IMR-90 (cell line): ENCODE results near the gene SCAMP1. TPM values are rescaled to one million over a fixed set of nuclear protein-coding genes. Genes with fewer than 3 reads are reported as not detected.

Source experiments
- ATAC-seq: fragments of 200-7000 bp; cut with Tn5 transposase; 2 replicates; pipeline ENCODE4 v1.9.1; 2020; ENCODE audit warnings: low read depth, mild to moderate bottlenecking, moderate library complexity
- BruUV-seq: library from RNA; stranded (reverse); fragments of 400-500 nt; replicated peaks from 2 replicates; lab custom pipeline; 2021; lab: Mats Ljungman, UMichigan
- CTCF ChIA-PET: fragments of 300-600 bp; formaldehyde crosslinking; extraction: SDS; loops from one replicate; lab custom pipeline; 2021; ENCODE audit warnings: antibody characterized with exemption; lab: Yijun Ruan, JAX
- POLR2A ChIA-PET: fragments of 300-600 bp; sonication (Branson Sonifier 250); formaldehyde crosslinking; loops from one replicate; lab custom pipeline; 2022; ENCODE audit warnings: antibody characterized with exemption; ENCODE audit not compliant: unreplicated experiment; lab: Charles Lee
- DNase-seq: peaks from one replicate; pipeline ENCODE4 v3.0.0; 2013
- H2AFZ ChIP-seq: replicated peaks from 2 replicates; pipeline ENCODE3; 2013; ENCODE audit warnings: low read length, mild to moderate bottlenecking; ENCODE audit not compliant: poor library complexity
- H2AK5ac ChIP-seq: 2 replicates; pipeline ENCODE4 v1.6.1; 2013; ENCODE audit warnings: low read depth, low read length, inconsistent platforms
- H2AK9ac ChIP-seq: replicated peaks from 2 replicates; pipeline ENCODE3; 2013; ENCODE audit warnings: mild to moderate bottlenecking, low read depth, low read length, moderate library complexity; ENCODE audit not compliant: poor library complexity
- H2BK120ac ChIP-seq: 2 replicates; pipeline ENCODE4 v1.6.1; 2013; ENCODE audit warnings: low read depth, low read length, inconsistent platforms
- H2BK15ac ChIP-seq: 3 replicates; pipeline ENCODE4 v1.6.1; 2013; ENCODE audit warnings: low read depth, low read length, inconsistent platforms
- H2BK20ac ChIP-seq: 2 replicates; pipeline ENCODE4 v1.6.1; 2013; ENCODE audit warnings: low read depth, mild to moderate bottlenecking, inconsistent platforms, low read length, moderate library complexity
- H2BK5ac ChIP-seq: 2 replicates; pipeline ENCODE4 v1.6.1; 2013; ENCODE audit warnings: mild to moderate bottlenecking, low read depth, low read length, inconsistent platforms; ENCODE audit not compliant: poor library complexity, severe bottlenecking
- H3K14ac ChIP-seq: replicated peaks from 2 replicates; pipeline ENCODE4 v1.6.1; 2013; ENCODE audit warnings: low read depth, low read length, inconsistent platforms
- H3K18ac ChIP-seq: 2 replicates; pipeline ENCODE4 v1.6.1; 2013; ENCODE audit warnings: low read depth, low read length, control low read depth
- H3K23ac ChIP-seq: 2 replicates; pipeline ENCODE4 v1.6.1; 2013; ENCODE audit warnings: low read depth, low read length, inconsistent platforms
- H3K27ac ChIP-seq: 2 replicates; pipeline ENCODE4 v1.5.1; 2013; ENCODE audit warnings: mild to moderate bottlenecking, control low read depth, low read length; ENCODE audit not compliant: insufficient read depth
- H3K27me3 ChIP-seq: 2 replicates; pipeline ENCODE4 v1.6.1; 2013; ENCODE audit warnings: low read length; ENCODE audit not compliant: control insufficient read depth, insufficient read depth
- H3K36me3 ChIP-seq: 2 replicates; pipeline ENCODE4 v1.6.1; 2013; ENCODE audit warnings: low read length, mixed read lengths; ENCODE audit not compliant: control insufficient read depth, insufficient read depth
- H3K4ac ChIP-seq: 2 replicates; pipeline ENCODE4 v1.6.1; 2013; ENCODE audit warnings: low read depth, low read length, inconsistent platforms
- H3K4me1 ChIP-seq: 2 replicates; pipeline ENCODE4 v1.6.1; 2013; ENCODE audit warnings: low read length, mixed read lengths; ENCODE audit not compliant: control insufficient read depth, insufficient read depth
- H3K4me2 ChIP-seq: 2 replicates; pipeline ENCODE4 v1.6.1; 2013; ENCODE audit warnings: low read depth, mild to moderate bottlenecking, control low read depth, low read length, moderate library complexity
- H3K4me3 ChIP-seq: 2 replicates; pipeline ENCODE4 v1.5.1; 2013; ENCODE audit warnings: low read depth, mild to moderate bottlenecking, control low read depth, low read length, moderate library complexity; ENCODE audit not compliant: insufficient read depth
- H3K56ac ChIP-seq: 2 replicates; pipeline ENCODE4 v1.6.1; 2013; ENCODE audit warnings: low read length, inconsistent platforms; ENCODE audit not compliant: insufficient read depth; ENCODE audit errors: extremely low read depth
- H3K79me1 ChIP-seq, 2 experiments: 2 replicates each; pipeline ENCODE4 v1.6.1; 2013; ENCODE audit warnings: low read length in 2 of 2, inconsistent platforms in 1 of 2, low read depth in 1 of 2
- H3K9ac ChIP-seq: 2 replicates; pipeline ENCODE4 v1.6.1; 2013; ENCODE audit warnings: low read depth, low read length, control low read depth
- H3K9me1 ChIP-seq: 2 replicates; pipeline ENCODE4 v1.6.1; 2013; ENCODE audit warnings: low read length, inconsistent platforms; ENCODE audit not compliant: insufficient read depth
- H3K9me3 ChIP-seq: 2 replicates; pipeline ENCODE4 v1.6.1; 2013; ENCODE audit warnings: low read length; ENCODE audit not compliant: control insufficient read depth, insufficient read depth
- H4K20me1 ChIP-seq: 2 replicates; pipeline ENCODE4 v1.6.1; 2013; ENCODE audit warnings: low read length, inconsistent platforms; ENCODE audit not compliant: insufficient read depth
- H4K5ac ChIP-seq: 2 replicates; pipeline ENCODE4 v1.6.1; 2013; ENCODE audit warnings: mild to moderate bottlenecking, low read depth, low read length, control low read depth
- H4K8ac ChIP-seq, 2 experiments: 2 replicates each; pipeline ENCODE4 v1.6.1; 2013; ENCODE audit warnings: low read depth in 2 of 2, low read length in 2 of 2, control low read depth in 1 of 2, inconsistent platforms in 1 of 2
- H4K91ac ChIP-seq: 2 replicates; pipeline ENCODE4 v1.6.1; 2013; ENCODE audit warnings: low read depth, low read length, inconsistent platforms; ENCODE audit not compliant: insufficient read depth
- BHLHE40 ChIP-seq: fragments of 150-350 bp; IDR thresholded peaks from 2 replicates; pipeline ENCODE4 v1.6.1; 2016; ENCODE audit warnings: mild to moderate bottlenecking, low read depth, low read length
- CEBPB ChIP-seq: IDR thresholded peaks from 2 replicates; pipeline ENCODE4 v1.6.1; 2012; ENCODE audit warnings: low read depth, low read length, improper control_type of control experiment
- CHD1 ChIP-seq: IDR thresholded peaks from 2 replicates; pipeline ENCODE4 v1.6.1; 2012; ENCODE audit warnings: low read depth, low read length, improper control_type of control experiment
- ELK1 ChIP-seq: fragments of 150-350 bp; IDR thresholded peaks from 2 replicates; pipeline ENCODE4 v1.6.1; 2016; ENCODE audit warnings: low read depth, mild to moderate bottlenecking, low read length, moderate library complexity, borderline replicate concordance
- MAFK ChIP-seq: IDR thresholded peaks from 2 replicates; pipeline ENCODE4 v1.6.1; 2012; ENCODE audit warnings: low read depth, low read length, improper control_type of control experiment
- MAZ ChIP-seq: IDR thresholded peaks from 2 replicates; pipeline ENCODE4 v1.6.1; 2012; ENCODE audit warnings: low read depth, mild to moderate bottlenecking, low read length, improper control_type of control experiment, moderate library complexity, borderline replicate concordance
- NFE2L2 ChIP-seq: fragments of 150-350 bp; IDR thresholded peaks from 2 replicates; pipeline ENCODE4 v1.6.1; 2016; ENCODE audit warnings: low read depth, mild to moderate bottlenecking, low read length
- POLR2A ChIP-seq: IDR thresholded peaks from 2 replicates; pipeline ENCODE4 v1.6.1; 2012; ENCODE audit warnings: mild to moderate bottlenecking, low read depth, low read length
- RAD21 ChIP-seq: IDR thresholded peaks from 2 replicates; pipeline ENCODE4 v1.6.1; 2012; ENCODE audit warnings: low read length, improper control_type of control experiment
- RCOR1 ChIP-seq: IDR thresholded peaks from 2 replicates; pipeline ENCODE4 v1.6.1; 2012; ENCODE audit warnings: mild to moderate bottlenecking, low read length, improper control_type of control experiment; ENCODE audit not compliant: insufficient replicate concordance
- RFX5 ChIP-seq: IDR thresholded peaks from 2 replicates; pipeline ENCODE4 v1.8.0; 2012; ENCODE audit warnings: low read depth, mild to moderate bottlenecking, low read length, moderate library complexity
- SMC3 ChIP-seq: fragments of 150-350 bp; IDR thresholded peaks from 2 replicates; pipeline ENCODE4 v1.6.1; 2016; ENCODE audit warnings: low read depth, mild to moderate bottlenecking, antibody characterized with exemption, low read length, moderate library complexity
- WGBS, 2 experiments: methylation state at CpG; one replicate each; pipeline versions ENCODE4 v1.1.5 to v1.1.7; 2013; ENCODE audit warnings: missing lambda C conversion rate in 2 of 2; ENCODE audit not compliant: insufficient read length in 1 of 2; ENCODE audit errors: extremely low coverage in 2 of 2; 5-methylcytosine and 5-hydroxymethylcytosine counted together
- dilution Hi-C: fragments of 300-500 bp; cut with HindIII; formaldehyde crosslinking; loops from one replicate; pipeline ENCODE4 v1.14.3; 2018; ENCODE audit warnings: low sequenced_read_pairs; ENCODE audit not compliant: unreplicated experiment
- in situ Hi-C: fragments of 300-500 bp; cut with MboI; formaldehyde crosslinking; loops from 3 replicates; pipeline ENCODE4 v1.14.3; 2019; ENCODE audit warnings: low sequenced_read_pairs, inconsistent platforms, mixed read lengths
- intact Hi-C: fragments of 100-400 bp; cut with micrococcal nuclease; formaldehyde crosslinking; loops from 2 replicates; pipeline ENCODE4 v1.10.0; 2022
- polyA plus RNA-seq, 3 experiments: library from polyadenylated mRNA; depleted of rRNA; stranded (reverse); fragments of >200 nt; gene quantifications; 2 replicates each; pipeline ENCODE4 v1.2.3, GENCODE V29; 2012; ENCODE audit warnings: low replicate concordance in 1 of 3
- total RNA-seq: library from RNA; depleted of rRNA; stranded (reverse); fragments of >200 nt; gene quantifications from 2 replicates; pipeline ENCODE4 v1.2.3, GENCODE V29; 2012
- TF ChIP-seq, protein P1 (sequence below): fragments of 150-350 bp; IDR thresholded peaks from 2 replicates; pipeline ENCODE4 v1.6.1; 2017; ENCODE audit warnings: mild to moderate bottlenecking, antibody characterized with exemption, low read length, low read depth
- TF ChIP-seq, protein P2 (sequence below): conservative IDR thresholded peaks from 2 replicates; pipeline ENCODE4 v1.5.1; 2012; ENCODE audit warnings: mild to moderate bottlenecking, low read depth, low read length, improper control_type of control experiment

Gene SCAMP1
- total and polyA plus RNA-seq, 2 of the 4 experiments (the other 2 are of a cell fraction) = 13.5 to 114 TPM

DNA sequence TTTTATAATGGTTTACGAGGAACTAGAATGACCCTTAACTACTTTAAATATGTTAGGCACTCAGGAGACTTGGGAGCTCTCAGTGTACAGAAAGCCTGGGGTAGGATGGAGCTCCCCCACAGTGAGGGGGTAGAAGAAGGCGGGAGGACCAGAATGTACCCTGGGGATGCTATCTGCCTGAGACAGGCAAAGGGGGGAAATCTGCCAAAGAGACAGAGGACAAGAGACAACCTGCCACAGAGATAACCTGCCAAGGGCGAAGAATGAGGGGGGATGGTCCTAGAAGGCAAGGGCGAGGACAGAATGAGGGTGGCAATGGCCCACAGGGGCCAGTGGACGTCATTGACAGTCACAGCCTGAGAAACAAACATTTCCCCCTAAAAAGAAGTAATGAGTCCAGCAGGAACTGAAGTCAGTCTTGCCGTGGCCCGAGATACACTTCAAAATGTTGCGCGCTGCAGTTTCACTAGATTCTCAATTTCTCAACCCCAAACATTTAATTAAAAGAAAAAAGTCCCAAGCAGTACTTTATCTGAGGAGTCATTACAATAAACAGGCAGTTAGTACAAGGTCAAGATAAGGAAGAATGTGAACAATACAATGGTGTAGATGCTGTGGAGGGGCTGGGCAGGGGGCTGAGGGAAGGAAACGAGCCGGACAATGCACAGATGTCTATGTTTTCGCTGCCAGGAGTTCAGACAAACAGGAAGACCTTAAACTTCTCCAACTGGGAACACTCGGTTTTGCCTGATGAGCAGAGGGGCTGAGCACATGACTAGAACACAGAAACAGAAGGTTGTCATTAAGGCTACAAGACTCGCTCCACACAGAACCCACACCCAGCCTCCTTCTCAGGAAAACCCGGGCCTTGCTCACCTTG lies 163.1 kb downstream of the SCAMP1 start:
- Histone ChIP-seq H3K18ac (peak overlapping the region; percentile 14; the same call in 1 of the 2 replicates), H3K23ac (no peak overlapping the region), H4K5ac (peak overlapping the region; percentile 21; the same call in 1 of the 2 replicates), H2BK5ac (no peak overlapping the region), H3K4ac (no peak overlapping the region), H4K20me1 (peaks cover 9% of the 10 kb centered on the region; the same call in 1 of the 2 replicates), H3K56ac (no peak overlapping the region), H3K9me1 (peaks cover 22% of the 10 kb centered on the region), H3K14ac (no peak overlapping the region), H2AK9ac (no peak overlapping the region), H3K36me3 (peaks cover 4% of the 10 kb centered on the region; the same call in 1 of the 2 replicates), H3K27ac (no peak overlapping the region), H3K79me1 (peaks cover 29 to 64% of the 10 kb centered on the region in 2 experiments), H2AFZ (no peak overlapping the region), H3K9ac (no peak overlapping the region), H2BK15ac (no peak overlapping the region), H2BK120ac (no peak overlapping the region), H3K9me3 (no peaks in the 10 kb centered on the region), H4K8ac (no peak overlapping the region; a peak in 1 of 4 replicates), H3K4me1 (peaks cover 38% of the 10 kb centered on the region), H4K91ac (no peak overlapping the region), H2AK5ac (no peak overlapping the region), H3K4me2 (no peak overlapping the region), H3K4me3 (no peak overlapping the region), H3K27me3 (no peaks in the 10 kb centered on the region), H2BK20ac (no peak overlapping the region)
- WGBS, 2 experiments = 79% methylated on average over 3 of the region's 15 CpGs; no CpG with 5 or more reads in 1 of the 2 experiments
- DNase-seq (no peak), ATAC-seq (no peak)
- POLR2A ChIA-PET = no interaction called here
- BruUV-seq = no TSS peak
- CTCF ChIA-PET = interaction anchor here (0.6 kb wide), 1 partner anchor 376 kb away, joined by 3 read pairs; no protein-coding TSS in a partner anchor
- intact Hi-C loops = no loop called here
- dilution Hi-C loops = no loop called here
- in situ Hi-C loops = no loop called here
- TF ChIP-seq CHD1 (no peak), MAZ (no peak), SMC3 (no peak), RAD21 (no peak), ELK1 (no peak), RCOR1 (no peak), NFE2L2 (no peak), MAFK (no peak), POLR2A (no peak), RFX5 (no peak), BHLHE40 (no peak), CEBPB (no peak)
- TF ChIP-seq, protein P1, sequence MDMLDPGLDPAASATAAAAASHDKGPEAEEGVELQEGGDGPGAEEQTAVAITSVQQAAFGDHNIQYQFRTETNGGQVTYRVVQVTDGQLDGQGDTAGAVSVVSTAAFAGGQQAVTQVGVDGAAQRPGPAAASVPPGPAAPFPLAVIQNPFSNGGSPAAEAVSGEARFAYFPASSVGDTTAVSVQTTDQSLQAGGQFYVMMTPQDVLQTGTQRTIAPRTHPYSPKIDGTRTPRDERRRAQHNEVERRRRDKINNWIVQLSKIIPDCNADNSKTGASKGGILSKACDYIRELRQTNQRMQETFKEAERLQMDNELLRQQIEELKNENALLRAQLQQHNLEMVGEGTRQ = no peak
- TF ChIP-seq, protein P2, sequence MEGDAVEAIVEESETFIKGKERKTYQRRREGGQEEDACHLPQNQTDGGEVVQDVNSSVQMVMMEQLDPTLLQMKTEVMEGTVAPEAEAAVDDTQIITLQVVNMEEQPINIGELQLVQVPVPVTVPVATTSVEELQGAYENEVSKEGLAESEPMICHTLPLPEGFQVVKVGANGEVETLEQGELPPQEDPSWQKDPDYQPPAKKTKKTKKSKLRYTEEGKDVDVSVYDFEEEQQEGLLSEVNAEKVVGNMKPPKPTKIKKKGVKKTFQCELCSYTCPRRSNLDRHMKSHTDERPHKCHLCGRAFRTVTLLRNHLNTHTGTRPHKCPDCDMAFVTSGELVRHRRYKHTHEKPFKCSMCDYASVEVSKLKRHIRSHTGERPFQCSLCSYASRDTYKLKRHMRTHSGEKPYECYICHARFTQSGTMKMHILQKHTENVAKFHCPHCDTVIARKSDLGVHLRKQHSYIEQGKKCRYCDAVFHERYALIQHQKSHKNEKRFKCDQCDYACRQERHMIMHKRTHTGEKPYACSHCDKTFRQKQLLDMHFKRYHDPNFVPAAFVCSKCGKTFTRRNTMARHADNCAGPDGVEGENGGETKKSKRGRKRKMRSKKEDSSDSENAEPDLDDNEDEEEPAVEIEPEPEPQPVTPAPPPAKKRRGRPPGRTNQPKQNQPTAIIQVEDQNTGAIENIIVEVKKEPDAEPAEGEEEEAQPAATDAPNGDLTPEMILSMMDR = no peak
